Neural cell (in vitro differentiated cells): ENCODE measurements around the gene ERMN.

Experiments
- CTCF ChIP-seq: fragments of 450-650 bp; IDR thresholded peaks from 2 replicates; pipeline ENCODE4 v1.5.1; 2014; ENCODE audit warnings: antibody characterized with exemption, mild to moderate bottlenecking, moderate library complexity; ENCODE audit not compliant: poor library complexity, severe bottlenecking
- EP300 ChIP-seq: fragments of 450-650 bp; conservative IDR thresholded peaks from 2 replicates; pipeline ENCODE4 v1.6.1; 2014; ENCODE audit warnings: antibody characterized with exemption, mild to moderate bottlenecking, moderate library complexity; ENCODE audit not compliant: poor library complexity, severe bottlenecking
- EZH2 ChIP-seq: fragments of 200-600, 300-800 bp; shearing (Covaris generic), sonication (generic); IDR thresholded peaks from 2 replicates; pipeline ENCODE4 v1.6.1; 2014; ENCODE audit warnings: antibody characterized with exemption, low read length, borderline replicate concordance, mild to moderate bottlenecking; ENCODE audit not compliant: insufficient read depth, poor library complexity, severe bottlenecking
- MXI1 ChIP-seq: fragments of 450-650 bp; conservative IDR thresholded peaks from 2 replicates; pipeline ENCODE4 v1.6.1; 2014; ENCODE audit warnings: antibody characterized with exemption, mild to moderate bottlenecking; ENCODE audit not compliant: poor library complexity, severe bottlenecking
- POLR2AphosphoS5 ChIP-seq: IDR thresholded peaks from 2 replicates; pipeline ENCODE4 v1.6.1; 2012
- RAD21 ChIP-seq: fragments of 450-650 bp; conservative IDR thresholded peaks from 2 replicates; pipeline ENCODE4 v1.6.1; 2014; ENCODE audit warnings: antibody characterized with exemption, mild to moderate bottlenecking, moderate library complexity
- REST ChIP-seq: IDR thresholded peaks from 2 replicates; pipeline ENCODE4 v1.6.1; 2012; ENCODE audit warnings: borderline replicate concordance
- TAF1 ChIP-seq: IDR thresholded peaks from 2 replicates; pipeline ENCODE4 v1.6.1; 2012; ENCODE audit warnings: low read depth

GRCh38 chr2:157327200-157327599, 1.6 kb upstream of the ERMN start:
- TF ChIP-seq CTCF, result no peak
- no peak for TF ChIP-seq EZH2
- no peak for TF ChIP-seq EP300
- no peak for TF ChIP-seq POLR2AphosphoS5
- TF ChIP-seq RAD21, result no peak
- TF ChIP-seq MXI1, result no peak
- TF ChIP-seq TAF1, result no peak
- TF ChIP-seq REST, result no peak
